ENCODE measurements around the gene CUZD1. TPM values are rescaled to one million over a fixed set of nuclear protein-coding genes. Genes with fewer than 3 reads are reported as not detected.

Gene CUZD1
- total and polyA plus RNA-seq, 2 experiments from 2014 or later = 3.1 to 4.1 TPM

GRCh38 chr10:122835908-122836307, 9.7 kb downstream of the CUZD1 start (continued):
- TF ChIP-seq ZNF462 (CRISPR knock-in tag; IDR thresholded peaks at IDR 0.05) (no peak), JUNB (IDR thresholded peaks at IDR 0.05; ENCODE audit: unreplicated experiment) (no peak), NANOG (IDR thresholded peaks at IDR 0.05; ENCODE audit: borderline replicate concordance) (no peak)

GRCh38 chr10:122830965-122831353, 14.7 kb downstream of the CUZD1 start:
- H3K36me3 ChIP-seq (ENCODE audit: insufficient read depth) = peaks cover 6% of the 10 kb centered on the region; the same call in 1 of the 2 replicates
- no peaks in the 10 kb centered on the region for H3K27me3 ChIP-seq (ENCODE audit: insufficient read depth)
- H3K4me2 ChIP-seq = no peak overlapping the region
- Mint-ChIP-seq H3K27ac (no peak overlapping the region), H3K27me3 (ENCODE audit: insufficient read depth, low read depth, poor library complexity) (peaks cover 2% of the 10 kb centered on the region), H3K4me3 (no peak overlapping the region), H3K4me1 (no peaks in the 10 kb centered on the region; the same call in 2 of the 3 replicates), H3K36me3 (ENCODE audit: low read depth) (peaks cover 27% of the 10 kb centered on the region; the same call in 2 of the 3 replicates), H3K9me3 (no peaks in the 10 kb centered on the region)
- no peak overlapping the region for H3K27ac ChIP-seq (ENCODE audit: low read depth)
- no peaks in the 10 kb centered on the region for H3K4me1 ChIP-seq (ENCODE audit: insufficient read depth)
- H2AFZ ChIP-seq = no peak overlapping the region
- no peaks in the 10 kb centered on the region for H3K79me2 ChIP-seq (replicated peaks; ENCODE audit: insufficient read depth)
- H4K20me1 ChIP-seq (replicated peaks; ENCODE audit: insufficient read depth) = no peaks in the 10 kb centered on the region
- H3F3A ChIP-seq (replicated peaks; ENCODE audit: low read depth) = no peaks in the 10 kb centered on the region
- no peak overlapping the region for H3K4me3 ChIP-seq
- DNase-seq (ENCODE audit: low spot score) (no peak), ATAC-seq (no peak)
- no peaks in the 10 kb centered on the region for H3K9me2 ChIP-seq (ENCODE audit: insufficient read depth)
- no peak for TF ChIP-seq POLR2AphosphoS5 (IDR thresholded peaks at IDR 0.05; ENCODE audit: low read depth)
- no peak for TF ChIP-seq STAT1 (IDR thresholded peaks at IDR 0.05; ENCODE audit: unreplicated experiment)
- TF ChIP-seq NANOG (IDR thresholded peaks at IDR 0.05; ENCODE audit: borderline replicate concordance) = no peak
- TF ChIP-seq ZNF331 (CRISPR knock-in tag; IDR thresholded peaks at IDR 0.05; ENCODE audit: low read depth) = no peak
- no peak for TF ChIP-seq CTCF (conservative IDR thresholded peaks at IDR 0.05; ENCODE audit: low read depth in 2 of 2)
- no peak for TF ChIP-seq ZNF114 (CRISPR knock-in tag; IDR thresholded peaks at IDR 0.05)
- TF ChIP-seq CREB1 (CRISPR knock-in tag; IDR thresholded peaks at IDR 0.05; ENCODE audit: low read depth) = no peak
- TF ChIP-seq, protein P1, sequence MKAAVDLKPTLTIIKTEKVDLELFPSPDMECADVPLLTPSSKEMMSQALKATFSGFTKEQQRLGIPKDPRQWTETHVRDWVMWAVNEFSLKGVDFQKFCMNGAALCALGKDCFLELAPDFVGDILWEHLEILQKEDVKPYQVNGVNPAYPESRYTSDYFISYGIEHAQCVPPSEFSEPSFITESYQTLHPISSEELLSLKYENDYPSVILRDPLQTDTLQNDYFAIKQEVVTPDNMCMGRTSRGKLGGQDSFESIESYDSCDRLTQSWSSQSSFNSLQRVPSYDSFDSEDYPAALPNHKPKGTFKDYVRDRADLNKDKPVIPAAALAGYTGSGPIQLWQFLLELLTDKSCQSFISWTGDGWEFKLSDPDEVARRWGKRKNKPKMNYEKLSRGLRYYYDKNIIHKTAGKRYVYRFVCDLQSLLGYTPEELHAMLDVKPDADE (IDR thresholded peaks at IDR 0.05) = no peak
- TF ChIP-seq EZH2phosphoT487 (IDR thresholded peaks at IDR 0.05; ENCODE audit: unreplicated experiment) = no peak
- TF ChIP-seq REST (IDR thresholded peaks at IDR 0.05; ENCODE audit: unreplicated experiment) = no peak
